ENCODE data around the gene MCTP1. TPM values are rescaled to one million over a fixed set of nuclear protein-coding genes. Genes with fewer than 3 reads are reported as not detected.

MCTP1 gene
- total RNA-seq, 4 donors from 2014 or later: 5.4 to 22.1 (median 5.8) TPM

DNA sequence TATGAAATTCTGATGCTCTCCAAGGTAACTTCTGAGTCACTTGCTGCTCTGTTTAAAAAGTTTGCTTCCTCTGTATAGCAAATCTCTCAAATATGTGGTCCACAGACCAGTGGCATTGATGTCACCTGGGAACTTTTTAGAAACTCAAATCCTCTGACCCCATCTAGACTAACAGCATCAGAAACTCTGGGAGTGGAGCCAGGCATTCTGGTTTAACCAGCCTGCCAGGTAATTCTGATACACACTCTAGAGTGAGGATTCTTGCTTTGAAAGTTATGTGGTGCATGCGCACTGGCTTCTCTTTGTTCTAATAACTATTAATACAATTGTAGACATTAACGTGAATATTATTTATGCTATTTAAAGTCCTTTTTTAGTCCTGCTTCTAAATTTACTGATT is 368.3 kb downstream of the MCTP1 start:
- no peak for TF ChIP-seq POLR2A (IDR thresholded peaks at IDR 0.05)
- TF ChIP-seq, protein P1, sequence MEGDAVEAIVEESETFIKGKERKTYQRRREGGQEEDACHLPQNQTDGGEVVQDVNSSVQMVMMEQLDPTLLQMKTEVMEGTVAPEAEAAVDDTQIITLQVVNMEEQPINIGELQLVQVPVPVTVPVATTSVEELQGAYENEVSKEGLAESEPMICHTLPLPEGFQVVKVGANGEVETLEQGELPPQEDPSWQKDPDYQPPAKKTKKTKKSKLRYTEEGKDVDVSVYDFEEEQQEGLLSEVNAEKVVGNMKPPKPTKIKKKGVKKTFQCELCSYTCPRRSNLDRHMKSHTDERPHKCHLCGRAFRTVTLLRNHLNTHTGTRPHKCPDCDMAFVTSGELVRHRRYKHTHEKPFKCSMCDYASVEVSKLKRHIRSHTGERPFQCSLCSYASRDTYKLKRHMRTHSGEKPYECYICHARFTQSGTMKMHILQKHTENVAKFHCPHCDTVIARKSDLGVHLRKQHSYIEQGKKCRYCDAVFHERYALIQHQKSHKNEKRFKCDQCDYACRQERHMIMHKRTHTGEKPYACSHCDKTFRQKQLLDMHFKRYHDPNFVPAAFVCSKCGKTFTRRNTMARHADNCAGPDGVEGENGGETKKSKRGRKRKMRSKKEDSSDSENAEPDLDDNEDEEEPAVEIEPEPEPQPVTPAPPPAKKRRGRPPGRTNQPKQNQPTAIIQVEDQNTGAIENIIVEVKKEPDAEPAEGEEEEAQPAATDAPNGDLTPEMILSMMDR (IDR thresholded peaks at IDR 0.05 in 4 of 5, conservative IDR thresholded peaks at IDR 0.05 in 1 of 5): no peak
- in situ Hi-C loops (cut with MboI; ENCODE audit: low sequenced_read_pairs in 4 of 4) (no loop called here), intact Hi-C loops (cut with DNase I; ENCODE audit: low total_unique reads) (no loop called here)
- no peaks in the 10 kb centered on the region for H3K36me3 ChIP-seq
- no peaks in the 10 kb centered on the region for H3K4me1 ChIP-seq
- no peak overlapping the region for H3K4me3 ChIP-seq
- no peak overlapping the region for H3K27ac ChIP-seq
- no peak for ATAC-seq
- DNase-seq: no peak
- no peaks in the 10 kb centered on the region for H3K9me3 ChIP-seq
- no peaks in the 10 kb centered on the region for H3K27me3 ChIP-seq

DNA sequence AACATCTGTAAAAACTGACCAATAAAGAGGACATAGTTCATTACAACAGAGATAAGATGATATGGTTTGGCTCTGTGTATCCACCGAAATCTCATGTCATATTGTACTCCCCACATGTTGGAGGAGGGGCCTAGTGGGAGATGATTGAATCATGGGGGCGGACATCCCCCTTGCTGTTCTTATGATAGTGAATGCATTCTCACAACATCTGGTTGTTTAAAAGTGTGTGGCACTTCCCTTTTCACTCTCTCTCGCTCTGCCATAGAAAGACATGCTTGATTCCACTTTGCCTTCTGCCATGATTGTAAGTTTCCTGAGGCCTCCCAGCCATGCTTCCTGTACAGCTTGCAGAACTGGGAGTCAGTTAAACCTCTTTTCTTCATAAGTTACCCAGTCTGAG is 373.6 kb downstream of the MCTP1 start:
- intact Hi-C loops (cut with DNase I; ENCODE audit: low total_unique reads): no loop called here
- no peak for ATAC-seq

DNA sequence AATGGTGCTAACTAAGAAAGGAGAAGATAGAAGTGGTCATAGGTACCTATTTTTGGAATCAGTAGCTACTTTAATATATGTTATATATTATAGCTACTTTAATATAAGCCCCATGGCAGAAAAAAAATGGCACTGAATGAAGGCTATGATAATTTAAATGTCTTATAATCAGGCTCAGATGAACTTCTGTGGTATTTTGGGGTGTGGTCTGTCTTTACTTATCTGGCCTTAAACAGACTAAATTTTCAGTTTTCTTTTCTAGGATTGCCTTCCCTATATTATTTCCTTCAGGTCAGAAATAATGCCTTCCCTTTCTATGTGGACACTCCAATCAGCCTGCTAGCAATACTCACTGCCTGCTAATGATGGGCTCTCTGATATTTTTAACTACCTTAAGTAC is 374.2 kb downstream of the MCTP1 start:
- intact Hi-C loops (cut with DNase I; ENCODE audit: low total_unique reads) (no loop called here), in situ Hi-C loops (cut with MboI; ENCODE audit: low sequenced_read_pairs in 4 of 4) (no loop called here)
- Histone ChIP-seq H3K4me3 (no peak overlapping the region), H3K27me3 (no peaks in the 10 kb centered on the region), H3K27ac (no peak overlapping the region), H3K9me3 (no peaks in the 10 kb centered on the region), H3K36me3 (no peaks in the 10 kb centered on the region), H3K4me1 (no peaks in the 10 kb centered on the region)
- TF ChIP-seq, protein P1 (IDR thresholded peaks at IDR 0.05 in 4 of 5, conservative IDR thresholded peaks at IDR 0.05 in 1 of 5): no peak
- no peak for TF ChIP-seq POLR2A (IDR thresholded peaks at IDR 0.05)
- ATAC-seq: no peak
- no peak for DNase-seq

More for the DNA sequence above, 373.6 kb downstream of the MCTP1 start:
- Histone ChIP-seq H3K36me3 (no peaks in the 10 kb centered on the region), H3K27me3 (no peaks in the 10 kb centered on the region), H3K27ac (no peak overlapping the region), H3K4me3 (no peak overlapping the region), H3K4me1 (no peaks in the 10 kb centered on the region), H3K9me3 (no peaks in the 10 kb centered on the region)
- DNase-seq: no peak
- TF ChIP-seq, protein P1 (IDR thresholded peaks at IDR 0.05 in 4 of 5, conservative IDR thresholded peaks at IDR 0.05 in 1 of 5): no peak
- no peak for TF ChIP-seq POLR2A (IDR thresholded peaks at IDR 0.05)
- in situ Hi-C loops (cut with MboI; ENCODE audit: low sequenced_read_pairs in 4 of 4): no loop called here

DNA sequence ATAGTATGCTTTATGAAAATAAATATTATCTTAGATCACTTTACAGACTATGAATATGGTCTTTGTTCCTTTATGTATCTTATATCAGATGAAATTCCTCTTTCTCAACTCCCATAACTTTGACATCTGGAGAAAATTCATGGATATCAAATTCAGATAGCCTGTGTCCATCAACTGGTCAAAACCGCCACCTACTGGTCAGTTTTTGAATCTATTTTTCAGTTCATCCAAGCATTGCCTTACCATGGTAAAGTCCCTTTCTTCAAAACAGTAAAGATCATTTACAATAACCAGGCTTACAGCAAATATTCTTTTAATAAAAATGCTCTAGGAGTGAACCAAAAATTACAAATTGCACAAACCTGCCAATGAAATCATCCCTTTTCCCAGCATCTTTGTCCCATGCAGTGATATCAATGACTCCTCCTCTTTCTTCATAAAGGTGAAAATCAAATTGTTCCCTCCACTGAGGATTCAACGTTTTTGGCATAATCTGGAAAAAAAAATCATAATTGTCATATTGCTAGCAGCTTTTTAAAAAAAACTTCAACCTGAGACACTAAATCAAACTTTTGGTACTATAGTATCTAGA is 375.9 kb downstream of the MCTP1 start:
- Histone ChIP-seq H3K4me1 (no peaks in the 10 kb centered on the region), H3K27me3 (no peaks in the 10 kb centered on the region), H3K4me3 (no peak overlapping the region), H3K27ac (no peak overlapping the region), H3K36me3 (no peaks in the 10 kb centered on the region), H3K9me3 (no peaks in the 10 kb centered on the region)
- in situ Hi-C loops (cut with MboI; ENCODE audit: low sequenced_read_pairs in 4 of 4): no loop called here
- TF ChIP-seq, protein P1 (IDR thresholded peaks at IDR 0.05 in 4 of 5, conservative IDR thresholded peaks at IDR 0.05 in 1 of 5): peak in 3 of 5 experiments; percentile 13 to 53 (median 40)
- no peak for TF ChIP-seq POLR2A (IDR thresholded peaks at IDR 0.05)
- intact Hi-C loops (cut with DNase I; ENCODE audit: low total_unique reads): no loop called here
- ATAC-seq (no peak), DNase-seq (no peak)

DNA sequence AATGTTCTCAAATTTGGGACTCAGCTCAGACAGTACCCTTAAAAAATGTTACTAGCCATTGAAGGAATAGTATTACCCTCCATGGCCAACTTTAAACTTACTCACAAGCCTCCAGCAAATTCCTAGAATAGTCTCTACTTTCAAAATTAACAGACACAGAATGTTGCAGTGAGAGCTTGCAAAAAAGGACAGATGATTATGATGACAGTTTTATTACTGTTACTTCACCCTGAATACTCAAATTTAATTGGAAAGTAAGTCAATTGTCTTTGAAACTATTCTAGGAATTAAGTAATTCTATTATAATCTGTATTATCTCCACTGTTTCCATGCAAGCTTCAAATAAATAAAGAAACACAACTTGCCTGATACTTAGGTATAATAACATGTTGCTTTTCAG is 378.1 kb downstream of the MCTP1 start:
- no peak overlapping the region for H3K27ac ChIP-seq
- no peak for ATAC-seq

More for the DNA sequence above, 378.1 kb downstream of the MCTP1 start:
- Histone ChIP-seq H3K4me3 (no peak overlapping the region), H3K4me1 (no peaks in the 10 kb centered on the region), H3K36me3 (no peaks in the 10 kb centered on the region), H3K27me3 (no peaks in the 10 kb centered on the region), H3K9me3 (no peaks in the 10 kb centered on the region)
- in situ Hi-C loops (cut with MboI; ENCODE audit: low sequenced_read_pairs in 4 of 4) (no loop called here), intact Hi-C loops (cut with DNase I; ENCODE audit: low total_unique reads) (no loop called here)
- TF ChIP-seq, protein P1 (IDR thresholded peaks at IDR 0.05 in 4 of 5, conservative IDR thresholded peaks at IDR 0.05 in 1 of 5): no peak
- no peak for TF ChIP-seq POLR2A (IDR thresholded peaks at IDR 0.05)
- no peak for DNase-seq
